Measurements from ENCODE around the gene CTNNBIP1. TPM values are rescaled to one million over a fixed set of nuclear protein-coding genes. Genes with fewer than 3 reads are reported as not detected.
A peak's percentile ranks its signal among the peaks of the same experiment; 100 is the strongest.

The CTNNBIP1 gene
- total and polyA plus RNA-seq, 9 of the 15 experiments (the other 6 are each of a cell fraction or from before 2014, with no cell fraction given): 0.65 to 29.2 (median 14.7) TPM

GRCh38 chr1:9910423-9911178 lies 532 bp upstream of the CTNNBIP1 start (continued):
- TF ChIP-seq BCLAF1 (IDR thresholded peaks at IDR 0.05; ENCODE audit: borderline replicate concordance in 1 of 2, control insufficient read depth in 1 of 2, low read depth in 2 of 2, low read length in 1 of 2): 0 out of 4 replicates have a peak, but pooled peaks of 1 of the 2 experiments have one; percentile 30
- TF ChIP-seq BHLHE40 (IDR thresholded peaks at IDR 0.05; ENCODE audit: low read length): no peak; the same call in 1 of the 2 replicates
- TF ChIP-seq ETS1 (conservative IDR thresholded peaks at IDR 0.05; ENCODE audit: control insufficient read depth, low read depth, low read length): peak; percentile 61; the same call in 1 of the 2 replicates
- peak; percentile 87 for TF ChIP-seq ZNF263 (CRISPR knock-in tag; IDR thresholded peaks at IDR 0.05; ENCODE audit: borderline replicate concordance)
- no peak; a peak in 1 of 4 replicates for TF ChIP-seq KDM4B (IDR thresholded peaks at IDR 0.05; ENCODE audit: borderline replicate concordance in 2 of 2, low read depth in 1 of 2)
- peak; percentile 82 for TF ChIP-seq RBFOX2 (IDR thresholded peaks at IDR 0.05; ENCODE audit: low read depth, low read length)
- TF ChIP-seq GABPB1 (CRISPR knock-in tag; IDR thresholded peaks at IDR 0.05): peak; percentile 76
- 0 out of 2 replicates have a peak, but pooled peaks have one; percentile 43 for TF ChIP-seq ZNF445 (CRISPR knock-in tag; IDR thresholded peaks at IDR 0.05; ENCODE audit: low read depth)
- 0 out of 2 replicates have a peak, but pooled peaks have one; percentile 63 for TF ChIP-seq ZFPM2 (CRISPR knock-in tag; IDR thresholded peaks at IDR 0.05)
- TF ChIP-seq MLLT1 (IDR thresholded peaks at IDR 0.05): peak in 1 of 2 experiments; percentile 65; a peak in 2 of 4 replicates
- 0 out of 2 replicates have a peak, but pooled peaks have one; percentile 70 for TF ChIP-seq ZNF511 (CRISPR knock-in tag; IDR thresholded peaks at IDR 0.05)
- TF ChIP-seq PCBP2 (IDR thresholded peaks at IDR 0.05; ENCODE audit: low read depth, low read length, poor library complexity, severe bottlenecking): no peak
- TF ChIP-seq CXXC5 (CRISPR knock-in tag; IDR thresholded peaks at IDR 0.05): peak; percentile 68
- no peak for TF ChIP-seq ZNF23 (CRISPR knock-in tag; IDR thresholded peaks at IDR 0.05)
- TF ChIP-seq WHSC1 (IDR thresholded peaks at IDR 0.05; ENCODE audit: low read length): no peak
- TF ChIP-seq NFRKB (IDR thresholded peaks at IDR 0.05; ENCODE audit: low read depth): peak; percentile 84
- peak; percentile 22 for TF ChIP-seq CBX1 (IDR thresholded peaks at IDR 0.05; ENCODE audit: low read depth)
- TF ChIP-seq YY1 (IDR thresholded peaks at IDR 0.05; ENCODE audit: borderline replicate concordance in 1 of 3, control insufficient read depth in 1 of 3, extremely low read depth in 1 of 3, insufficient read depth in 3 of 3, insufficient read length in 1 of 3, insufficient replicate concordance in 2 of 3, low read depth in 1 of 3, low read length in 2 of 3): peak in 2 of 3 experiments; percentile 70 to 82
- TF ChIP-seq HDGF (IDR thresholded peaks at IDR 0.05): peak; percentile 72; the same call in 1 of the 2 replicates
- 0 out of 2 replicates have a peak, but pooled peaks have one; percentile 64 for TF ChIP-seq ETV1 (tag; conservative IDR thresholded peaks at IDR 0.05; ENCODE audit: low read depth)
